A549 (cell line): Measurements from ENCODE around the gene FAM181A. TPM values are rescaled to one million over a fixed set of nuclear protein-coding genes. Genes with fewer than 3 reads are reported as not detected.

Experiments
- ATAC-seq, 2 experiments: fragments of 200-7000 bp in 1 of 2; fragments of >200 bp in 1 of 2; cut with Nextera tagmentation in 1 of 2; cut with Tn5 transposase in 1 of 2; 3 replicates each; pipeline versions ENCODE4 v1.8.0 to v1.9.1; 2018 to 2020; ENCODE audit warnings: mild to moderate bottlenecking in 1 of 2, moderate library complexity in 1 of 2
- CTCF ChIA-PET: fragments of 300-600 bp; sonication (Branson Sonifier 250); formaldehyde crosslinking; extraction: SDS; loops from one replicate; lab custom pipeline; 2021; ENCODE audit warnings: antibody characterized with exemption, inconsistent platforms; lab: Yijun Ruan, JAX
- POLR2A ChIA-PET: fragments of 350-600 bp; formaldehyde crosslinking; extraction: SDS; loops from one replicate; lab custom pipeline; 2021; ENCODE audit warnings: antibody characterized with exemption, inconsistent platforms; lab: Yijun Ruan, JAX
- DNase-seq, 2 experiments: peaks; one replicate each; pipeline versions ENCODE4 v3.0.0 to v3.0.0-alpha.2; 2011 to 2016; ENCODE audit warnings: low read depth in 1 of 2, low spot score in 1 of 2
- FAIRE-seq: peaks from 2 replicates; lab custom pipeline; 2011; peaks lifted over from hg19 to GRCh38; lab: Jason Lieb, UNC
- H3K27ac ChIP-seq, 2 experiments: fragments of >200 bp; sonication (Bioruptor Twin); formaldehyde crosslinking; 3 replicates each; pipeline ENCODE4 v1.5.1; 2016 to 2017
- H3K4me1 ChIP-seq: fragments of >200 bp; sonication (Bioruptor Twin); formaldehyde crosslinking; 3 replicates; pipeline ENCODE4 v1.6.1; 2016
- H3K4me2 ChIP-seq: fragments of >200 bp; sonication (Bioruptor Twin); formaldehyde crosslinking; 3 replicates; pipeline ENCODE4 v1.6.1; 2016
- H3K4me3 ChIP-seq: fragments of >200 bp; sonication (Bioruptor Twin); formaldehyde crosslinking; 3 replicates; pipeline ENCODE4 v1.5.1; 2016
- H3K9me3 ChIP-seq: fragments of >200 bp; sonication (Bioruptor Twin); formaldehyde crosslinking; 3 replicates; pipeline ENCODE4 v1.6.1; 2016
- BHLHE40 ChIP-seq: IDR thresholded peaks from 2 replicates; pipeline ENCODE4 v1.6.1; 2012; ENCODE audit warnings: low read depth, low read length, inconsistent platforms
- CBX8 ChIP-seq: fragments of 200-600 bp; sonication (generic); IDR thresholded peaks from 2 replicates; pipeline ENCODE4 v1.6.1; 2016
- CEBPB ChIP-seq, 2 experiments: fragments of >200 bp in 1 of 2; sonication (Bioruptor Twin) in 1 of 2; formaldehyde crosslinking in 1 of 2; IDR thresholded peaks; 2 replicates each; pipeline ENCODE4 v1.6.1; 2012 to 2016
- EHMT2 ChIP-seq: fragments of 200-600 bp; sonication (generic); IDR thresholded peaks from 2 replicates; pipeline ENCODE4 v1.6.1; 2016; ENCODE audit warnings: antibody characterized with exemption, low read depth, mild to moderate bottlenecking, moderate library complexity
- FOSB ChIP-seq: fragments of 250-450 bp; sonication (Bioruptor Pico); IDR thresholded peaks from 2 replicates; pipeline ENCODE4 v1.5.0; 2020; ENCODE audit warnings: mild to moderate bottlenecking, moderate library complexity
- FOSL2 ChIP-seq, 2 experiments: fragments of 450-650 bp in 1 of 2; fragments of >200 bp in 1 of 2; sonication (Bioruptor Twin) in 1 of 2; formaldehyde crosslinking; IDR thresholded peaks; 2 replicates each; pipeline versions ENCODE4 v1.5.0 to v1.6.1; 2016 to 2020; ENCODE audit warnings: mild to moderate bottlenecking in 1 of 2, moderate library complexity in 1 of 2
- FOXS1 ChIP-seq: fragments of 250-450 bp; sonication (Bioruptor Pico); IDR thresholded peaks from 2 replicates; pipeline ENCODE4 v1.5.0; 2020; ENCODE audit warnings: mild to moderate bottlenecking, moderate library complexity
- HOXB5 ChIP-seq: fragments of 250-450 bp; sonication (Bioruptor Pico); IDR thresholded peaks from 2 replicates; pipeline ENCODE4 v1.5.0; 2020; ENCODE audit warnings: mild to moderate bottlenecking, moderate library complexity
- JUN ChIP-seq, 2 experiments: fragments of >200 bp; sonication (Bioruptor Twin); formaldehyde crosslinking; IDR thresholded peaks; 2 replicates in 1 of 2; 3 replicates in 1 of 2; pipeline ENCODE4 v1.6.1; 2016 to 2017
- KDM1A ChIP-seq: fragments of 200-600 bp; sonication (generic); IDR thresholded peaks from 2 replicates; pipeline ENCODE4 v1.6.1; 2016; ENCODE audit warnings: low read depth, mild to moderate bottlenecking
- KDM5A ChIP-seq: fragments of 200-600 bp; sonication (generic); IDR thresholded peaks from 2 replicates; pipeline ENCODE4 v1.6.1; 2016; ENCODE audit warnings: antibody characterized with exemption, mild to moderate bottlenecking
- MAZ ChIP-seq: fragments of 150-350 bp; IDR thresholded peaks from 2 replicates; pipeline ENCODE4 v1.6.1; 2014; ENCODE audit warnings: antibody characterized with exemption, low read depth, low read length, borderline replicate concordance
- NFE2L2 ChIP-seq: fragments of 150-350 bp; conservative IDR thresholded peaks from 2 replicates; pipeline ENCODE4 v1.6.1; 2014; ENCODE audit warnings: low read length
- NPAS2 ChIP-seq: fragments of 250-450 bp; sonication (Bioruptor Pico); IDR thresholded peaks from 2 replicates; pipeline ENCODE4 v1.8.0; 2022; ENCODE audit warnings: mild to moderate bottlenecking, moderate library complexity, borderline replicate concordance
- NR3C1 ChIP-seq: fragments of >200 bp; sonication (Bioruptor Twin); formaldehyde crosslinking; IDR thresholded peaks from 3 replicates; pipeline ENCODE4 v1.6.1; 2017
- PHF8 ChIP-seq: fragments of 200-600 bp; sonication (generic); IDR thresholded peaks from 2 replicates; pipeline ENCODE4 v1.6.1; 2016; ENCODE audit warnings: low read depth, mild to moderate bottlenecking, antibody characterized with exemption, moderate library complexity, borderline replicate concordance
- RNF2 ChIP-seq: fragments of 200-600 bp; sonication (generic); IDR thresholded peaks from 2 replicates; pipeline ENCODE4 v1.6.1; 2016; ENCODE audit warnings: low read depth, mild to moderate bottlenecking, antibody characterized with exemption, moderate library complexity, borderline replicate concordance
- SMC3 ChIP-seq: fragments of >200 bp; sonication (Bioruptor Twin); formaldehyde crosslinking; IDR thresholded peaks from 3 replicates; pipeline ENCODE4 v1.6.1; 2018; ENCODE audit warnings: inconsistent platforms
- TP53 ChIP-seq: fragments of 250-450 bp; sonication (Bioruptor Pico); IDR thresholded peaks from 2 replicates; pipeline ENCODE4 v1.5.0; 2021; ENCODE audit warnings: mild to moderate bottlenecking, moderate library complexity
- ZNF302 ChIP-seq: fragments of 250-450 bp; sonication (Bioruptor Pico); IDR thresholded peaks from 2 replicates; pipeline ENCODE4 v1.9.0; 2021; ENCODE audit warnings: inconsistent platforms, mild to moderate bottlenecking, moderate library complexity
- WGBS: methylation state at CpG from one replicate; pipeline ENCODE4 v1.1.6; 2017; ENCODE audit errors: missing lambda C conversion rate; 5-methylcytosine and 5-hydroxymethylcytosine counted together
- polyA plus RNA-seq, 4 experiments: library from polyadenylated mRNA; depleted of rRNA in 3 of 4; stranded (reverse); fragments of >200 nt; fragmentation: RNase III in 1 of 4; extraction: RNeasy Plus Mini Kit Qiagen cat#74134 plus additional on column Dnase treatment in 1 of 4; gene quantifications; 2 replicates in 3 of 4; 3 replicates in 1 of 4; pipeline ENCODE4 v1.2.3, GENCODE V29; 2011 to 2017
- TF ChIP-seq, protein P1 (sequence below): IDR thresholded peaks from 2 replicates; pipeline ENCODE4 v1.6.1; 2012; ENCODE audit warnings: low read depth, borderline replicate concordance
- TF ChIP-seq, protein P2 (sequence below): IDR thresholded peaks from 2 replicates; pipeline ENCODE4 v1.6.1; 2012
- TF ChIP-seq, protein P3 (sequence below): fragments of 250-450 bp; sonication (Bioruptor Pico); IDR thresholded peaks from 2 replicates; pipeline ENCODE4 v1.5.0; 2020; ENCODE audit warnings: low read depth, mild to moderate bottlenecking, moderate library complexity
- TF ChIP-seq, protein P4 (sequence below): IDR thresholded peaks from 2 replicates; pipeline ENCODE4 v1.6.1; 2012

Gene FAM181A
- polyA plus RNA-seq, 2 of the 4 experiments (the other 2 are of a cell fraction), result not detected

DNA sequence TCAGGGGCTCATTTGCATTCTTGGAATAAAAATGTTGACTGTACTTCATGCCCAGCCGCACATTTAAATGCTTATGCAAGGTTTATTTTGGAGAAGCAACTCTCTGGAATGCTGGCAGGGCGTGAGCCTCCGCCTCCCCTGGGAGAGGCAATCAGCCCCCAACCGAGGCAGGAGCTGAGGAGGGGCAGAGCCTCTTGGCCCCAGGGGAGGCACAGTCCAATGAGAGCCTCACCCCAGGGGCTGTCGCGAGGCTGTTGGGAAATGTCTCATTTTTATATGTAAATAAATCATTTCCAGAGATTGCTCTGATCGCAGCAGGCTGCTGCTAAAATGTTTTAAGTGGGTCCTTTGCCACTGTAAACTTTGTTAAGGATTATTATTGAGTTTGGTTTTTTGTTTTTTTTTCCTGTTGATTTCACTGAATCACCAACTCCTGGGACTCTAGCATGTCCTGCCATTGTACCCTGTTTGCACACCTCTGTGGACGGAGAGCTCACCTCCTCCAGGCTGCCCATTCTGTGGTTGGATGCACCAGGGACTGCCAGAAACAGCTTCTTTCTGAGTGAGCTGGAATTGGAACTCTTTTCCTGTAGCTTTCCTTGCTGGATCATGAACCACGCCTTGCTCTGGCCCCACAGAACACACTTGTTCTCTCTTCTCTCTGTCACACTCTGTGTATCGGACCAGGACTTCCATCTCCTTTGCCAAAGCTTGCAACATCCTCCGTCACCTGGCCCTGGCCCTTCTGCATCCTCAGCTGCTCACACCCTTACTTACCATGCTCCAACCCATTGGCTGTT, 46.9 kb upstream of the FAM181A start:
- H3K9me3 ChIP-seq, result peaks cover 11% of the 10 kb centered on the region; the same call in 1 of the 3 replicates
- DNase-seq (no peak), ATAC-seq (no peak), FAIRE-seq (no peak)
- 20% methylated on average over 11 of the region's 11 CpGs for WGBS
- ChIA-PET CTCF (interaction anchor here (0.7 to 1.2 kb wide), 3 partner anchors 13 to 225 kb away, joined by 3 read pairs; no protein-coding TSS in a partner anchor), POLR2A (no interaction called here)
- H3K4me3 ChIP-seq, result no peak overlapping the region
- H3K27ac ChIP-seq, result no peak overlapping the region
- no peaks in the 10 kb centered on the region for H3K4me1 ChIP-seq
- H3K4me2 ChIP-seq, result peak overlapping the region; percentile 62
- TF ChIP-seq ZNF302 (CRISPR knock-in tag), result no peak
- TF ChIP-seq, protein P1, sequence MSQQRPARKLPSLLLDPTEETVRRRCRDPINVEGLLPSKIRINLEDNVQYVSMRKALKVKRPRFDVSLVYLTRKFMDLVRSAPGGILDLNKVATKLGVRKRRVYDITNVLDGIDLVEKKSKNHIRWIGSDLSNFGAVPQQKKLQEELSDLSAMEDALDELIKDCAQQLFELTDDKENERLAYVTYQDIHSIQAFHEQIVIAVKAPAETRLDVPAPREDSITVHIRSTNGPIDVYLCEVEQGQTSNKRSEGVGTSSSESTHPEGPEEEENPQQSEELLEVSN, result no peak
- TF ChIP-seq NR3C1, result no peak
- TF ChIP-seq FOSB (CRISPR knock-in tag), result no peak
- TF ChIP-seq MAZ, result no peak
- no peak for TF ChIP-seq KDM1A
- no peak for TF ChIP-seq NPAS2
- no peak for TF ChIP-seq FOSL2 (IDR thresholded peaks at IDR 0.05)
- TF ChIP-seq FOSL2 (CRISPR knock-in tag; IDR thresholded peaks at IDR 0.05), result no peak

DNA sequence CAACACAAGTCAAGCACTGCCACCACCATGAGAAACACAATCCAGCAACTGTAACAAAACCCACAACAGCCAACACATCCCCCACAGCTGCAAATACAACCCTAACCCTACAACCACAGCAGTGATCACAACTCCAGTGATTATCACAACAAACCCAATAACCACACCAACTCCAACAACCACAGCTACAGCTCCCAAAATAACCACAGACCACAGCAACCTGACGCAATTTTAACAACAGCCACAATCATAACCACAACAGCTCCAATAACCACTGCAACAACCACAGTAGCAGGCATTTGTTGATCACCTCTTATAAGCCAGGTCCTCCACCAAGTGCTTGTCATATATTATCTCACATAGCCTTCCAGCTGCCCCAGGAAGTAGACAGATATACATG, 42.2 kb upstream of the FAM181A start:
- Histone ChIP-seq H3K9me3 (peaks cover 11% of the 10 kb centered on the region; the same call in 1 of the 3 replicates), H3K4me2 (no peak overlapping the region), H3K27ac (no peak overlapping the region), H3K4me1 (no peaks in the 10 kb centered on the region), H3K4me3 (no peak overlapping the region)
- CTCF ChIA-PET, result interaction anchor here (0.8 to 1.7 kb wide), 3 partner anchors 8 to 229 kb away, joined by 3 to 4 read pairs (median 4); no protein-coding TSS in a partner anchor
- no peak for DNase-seq
- no peak for FAIRE-seq
- TF ChIP-seq, protein P1, result no peak
- TF ChIP-seq EHMT2, result no peak
- TF ChIP-seq CBX8, result no peak
- TF ChIP-seq RNF2, result no peak
- no peak for TF ChIP-seq HOXB5 (CRISPR knock-in tag)
- no peak for TF ChIP-seq FOSL2 (IDR thresholded peaks at IDR 0.05)
- TF ChIP-seq FOSL2 (CRISPR knock-in tag; IDR thresholded peaks at IDR 0.05), result no peak
- TF ChIP-seq, protein P2, sequence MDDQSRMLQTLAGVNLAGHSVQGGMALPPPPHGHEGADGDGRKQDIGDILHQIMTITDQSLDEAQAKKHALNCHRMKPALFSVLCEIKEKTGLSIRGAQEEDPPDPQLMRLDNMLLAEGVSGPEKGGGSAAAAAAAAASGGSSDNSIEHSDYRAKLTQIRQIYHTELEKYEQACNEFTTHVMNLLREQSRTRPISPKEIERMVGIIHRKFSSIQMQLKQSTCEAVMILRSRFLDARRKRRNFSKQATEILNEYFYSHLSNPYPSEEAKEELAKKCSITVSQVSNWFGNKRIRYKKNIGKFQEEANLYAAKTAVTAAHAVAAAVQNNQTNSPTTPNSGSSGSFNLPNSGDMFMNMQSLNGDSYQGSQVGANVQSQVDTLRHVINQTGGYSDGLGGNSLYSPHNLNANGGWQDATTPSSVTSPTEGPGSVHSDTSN, result no peak
- TF ChIP-seq SMC3, result no peak
- no peak for TF ChIP-seq ZNF302 (CRISPR knock-in tag)
- no peak for TF ChIP-seq KDM5A
- 0% methylated on average over 1 of the region's 1 CpG for WGBS
- POLR2A ChIA-PET, result no interaction called here
- no peak for ATAC-seq

DNA sequence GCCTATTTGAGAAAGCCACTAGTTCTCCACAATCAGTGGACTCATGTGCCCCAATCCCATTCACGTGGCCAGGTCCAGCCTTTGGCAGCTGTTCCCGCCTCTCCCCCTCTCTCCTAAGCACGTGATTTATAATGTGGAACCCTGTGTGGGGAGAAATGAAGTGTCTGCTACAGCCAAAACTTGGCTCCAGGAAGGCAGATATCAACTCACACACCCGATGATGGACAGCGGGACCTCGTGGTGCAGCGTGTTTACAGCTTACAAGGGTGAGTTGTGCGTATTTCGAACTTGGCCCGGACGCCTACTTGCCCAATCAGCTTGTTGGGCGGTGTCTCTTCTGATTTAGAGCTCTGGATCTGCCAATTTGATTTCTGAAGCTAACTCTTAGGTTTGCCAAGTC, 38.1 kb upstream of the FAM181A start:
- 7% methylated on average over 12 of the region's 12 CpGs for WGBS
- no peak overlapping the region for H3K4me3 ChIP-seq
- H3K27ac ChIP-seq, result no peak overlapping the region
- TF ChIP-seq EHMT2, result no peak
- no peak for TF ChIP-seq PHF8
- TF ChIP-seq FOXS1 (CRISPR knock-in tag), result no peak
- no peak for TF ChIP-seq TP53
- no peak for TF ChIP-seq JUN (IDR thresholded peaks at IDR 0.05)
- TF ChIP-seq, protein P3, sequence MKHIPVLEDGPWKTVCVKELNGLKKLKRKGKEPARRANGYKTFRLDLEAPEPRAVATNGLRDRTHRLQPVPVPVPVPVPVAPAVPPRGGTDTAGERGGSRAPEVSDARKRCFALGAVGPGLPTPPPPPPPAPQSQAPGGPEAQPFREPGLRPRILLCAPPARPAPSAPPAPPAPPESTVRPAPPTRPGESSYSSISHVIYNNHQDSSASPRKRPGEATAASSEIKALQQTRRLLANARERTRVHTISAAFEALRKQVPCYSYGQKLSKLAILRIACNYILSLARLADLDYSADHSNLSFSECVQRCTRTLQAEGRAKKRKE, result no peak
- TF ChIP-seq, protein P4, sequence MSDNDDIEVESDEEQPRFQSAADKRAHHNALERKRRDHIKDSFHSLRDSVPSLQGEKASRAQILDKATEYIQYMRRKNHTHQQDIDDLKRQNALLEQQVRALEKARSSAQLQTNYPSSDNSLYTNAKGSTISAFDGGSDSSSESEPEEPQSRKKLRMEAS, result no peak
- TF ChIP-seq NPAS2, result no peak
- TF ChIP-seq BHLHE40, result no peak
- TF ChIP-seq CEBPB (IDR thresholded peaks at IDR 0.05), result no peak
- no peak for TF ChIP-seq NFE2L2
- TF ChIP-seq KDM1A, result no peak
- TF ChIP-seq, protein P2, result no peak
- ChIA-PET CTCF (interaction anchor here (4.2 kb wide), 1 partner anchor 234 kb away, joined by 19 read pairs; no protein-coding TSS in a partner anchor), POLR2A (no interaction called here)
- FAIRE-seq (no peak), DNase-seq (no peak), ATAC-seq (no peak)
- no peak overlapping the region for H3K4me2 ChIP-seq
- H3K9me3 ChIP-seq, result no peaks in the 10 kb centered on the region
- no peaks in the 10 kb centered on the region for H3K4me1 ChIP-seq
